ENCODE data around the gene EIF3K. TPM values are rescaled to one million over a fixed set of nuclear protein-coding genes. Genes with fewer than 3 reads are reported as not detected.

Gene EIF3K
- total and polyA plus RNA-seq, 7 donors = 469 to 803 (median 573) TPM

GRCh38 chr19:38647966-38648768, 29.2 kb downstream of the EIF3K start:
- H3K36me3 ChIP-seq = no peaks in the 10 kb centered on the region
- DNase-seq = no peak
- TF ChIP-seq POLR2AphosphoS5 (IDR thresholded peaks at IDR 0.05) (no peak), POLR2A (IDR thresholded peaks at IDR 0.05) (no peak), CTCF (IDR thresholded peaks at IDR 0.05) (no peak), EP300 (IDR thresholded peaks at IDR 0.05) (no peak)
- peaks cover 0 to 47% (median 40%) of the 10 kb centered on the region in 4 donors for H3K4me1 ChIP-seq
- intact Hi-C loops (cut with DNase I) = loop anchor here (2.0 to 10.0 kb wide), 4 partner anchors 45 to 249 kb away; partner anchors contain the start of genes ECH1, NFKBIB and SIRT2
- no peaks in the 10 kb centered on the region for H3K27me3 ChIP-seq
- peak overlapping the region; percentile 95 to 100 (median 98) for H3K4me3 ChIP-seq
- WGBS, 2 donors = 0% methylated on average over 19 of the region's 19 CpGs
- no peaks in the 10 kb centered on the region for H3K9me3 ChIP-seq
- H3K27ac ChIP-seq = peak overlapping the region; percentile 96 to 100 (median 98)

GRCh38 chr19:38648769-38649304, 29.8 kb downstream of the EIF3K start:
- peak overlapping the region; percentile 96 to 100 (median 98) for H3K27ac ChIP-seq
- peak overlapping the region; percentile 95 to 100 (median 98) for H3K4me3 ChIP-seq
- DNase-seq = no peak
- no peaks in the 10 kb centered on the region for H3K9me3 ChIP-seq
- TF ChIP-seq CTCF (IDR thresholded peaks at IDR 0.05) (no peak), EP300 (IDR thresholded peaks at IDR 0.05) (no peak), POLR2AphosphoS5 (IDR thresholded peaks at IDR 0.05) (peak in 2 of 4 donors; percentile 27 to 30), POLR2A (IDR thresholded peaks at IDR 0.05) (no peak)
- intact Hi-C loops (cut with DNase I) = loop anchor here (2.0 to 10.0 kb wide), 4 partner anchors 44 to 248 kb away; partner anchors contain the start of genes ECH1, NFKBIB and SIRT2
- H3K4me1 ChIP-seq = peaks cover 0 to 54% (median 46%) of the 10 kb centered on the region in 4 donors
- H3K27me3 ChIP-seq = no peaks in the 10 kb centered on the region
- 0 to 1% methylated on average over 13 of the region's 13 CpGs for whole genome bisulfite sequencing, 2 donors
- H3K36me3 ChIP-seq = no peaks in the 10 kb centered on the region

- peaks cover 0 to 61% (median 53%) of the 10 kb centered on the region in 4 donors for H3K4me1 ChIP-seq
- TF ChIP-seq POLR2A (IDR thresholded peaks at IDR 0.05) (peak in 1 of 2 donors; percentile 41), CTCF (IDR thresholded peaks at IDR 0.05) (no peak), POLR2AphosphoS5 (IDR thresholded peaks at IDR 0.05) (peak in 2 of 4 donors; percentile 26 to 42), EP300 (IDR thresholded peaks at IDR 0.05) (no peak)
- no peak for DNase-seq
Measured at GRCh38 chr19:38649305-38650171, 30.6 kb downstream of the EIF3K start.

GRCh38 chr19:38650172-38650775, 31.3 kb downstream of the EIF3K start:
- H3K27ac ChIP-seq = peak overlapping the region; percentile 96 to 100 (median 98)
- no peak for DNase-seq
- no peak for TF ChIP-seq EP300 (IDR thresholded peaks at IDR 0.05)
- TF ChIP-seq CTCF (IDR thresholded peaks at IDR 0.05) = no peak
- no peak for TF ChIP-seq POLR2A (IDR thresholded peaks at IDR 0.05)
- TF ChIP-seq POLR2AphosphoS5 (IDR thresholded peaks at IDR 0.05) = no peak
- H3K9me3 ChIP-seq = no peaks in the 10 kb centered on the region
- H3K36me3 ChIP-seq = no peaks in the 10 kb centered on the region
- no peaks in the 10 kb centered on the region for H3K27me3 ChIP-seq
- peak overlapping the region; percentile 95 to 100 (median 98) for H3K4me3 ChIP-seq
- intact Hi-C loops (cut with DNase I) = loop anchor here (5.0 to 10.0 kb wide), 2 partner anchors 62 to 755 kb away; partner anchors contain the start of gene ZFP36
- WGBS, 2 donors = 6 to 36% methylated on average over 8 of the region's 8 CpGs
- H3K4me1 ChIP-seq = peaks cover 0 to 68% (median 61%) of the 10 kb centered on the region in 4 donors

More at GRCh38 chr19:38649305-38650171, 30.6 kb downstream of the EIF3K start:
- 5 to 28% methylated on average over 15 of the region's 15 CpGs for WGBS, 2 donors
- peak overlapping the region; percentile 96 to 100 (median 98) for H3K27ac ChIP-seq
- H3K27me3 ChIP-seq = no peaks in the 10 kb centered on the region
- no peaks in the 10 kb centered on the region for H3K36me3 ChIP-seq
- no peaks in the 10 kb centered on the region for H3K9me3 ChIP-seq
- intact Hi-C loops (cut with DNase I) = loop anchor here (2.0 to 10.0 kb wide), 6 partner anchors 43 to 755 kb away; partner anchors contain the start of genes ECH1, NFKBIB, SIRT2 and ZFP36
- peak overlapping the region; percentile 95 to 100 (median 98) for H3K4me3 ChIP-seq

Data from sigmoid colon (tissue), 7 donors.